Gastrocnemius medialis (tissue), 4 donors: ENCODE measurements around the gene PASD1. TPM values are rescaled to one million over a fixed set of nuclear protein-coding genes. Genes with fewer than 3 reads are reported as not detected.

Source experiments
- ATAC-seq, 2 donors: fragments of 150-250 bp; one replicate each; pipeline ENCODE4 v1.9.1; 2016
- DNase-seq, 2 donors: peaks; one replicate each; pipeline ENCODE4 v3.0.0-alpha.2; 2019
- H3K27ac ChIP-seq, 4 donors: fragments of 200-600 bp; sonication (generic); 1 replicate in 1 of 4; 2 replicates in 3 of 4; pipeline ENCODE4 v1.5.1; 2016 to 2018; ENCODE audit warnings: mild to moderate bottlenecking in 2 of 4, moderate library complexity in 1 of 4
- H3K27me3 ChIP-seq, 3 donors: fragments of 200-600 bp; sonication (generic) in 2 of 3; 1 replicate in 1 of 3; 2 replicates in 2 of 3; pipeline versions ENCODE4 v1.5.1 to v1.6.0; 2016 to 2019; ENCODE audit warnings: mild to moderate bottlenecking in 1 of 3, moderate library complexity in 1 of 3
- H3K36me3 ChIP-seq, 2 donors: fragments of 200-600 bp; sonication (generic) in 1 of 2; one replicate each; pipeline ENCODE4 v1.5.1; 2017 to 2018
- H3K4me1 ChIP-seq, 2 donors: fragments of 200-600 bp; sonication (generic) in 1 of 2; one replicate each; pipeline ENCODE4 v1.5.1; 2016 to 2017; ENCODE audit warnings: mild to moderate bottlenecking in 2 of 2
- H3K4me3 ChIP-seq, 4 donors: fragments of 200-600 bp; sonication (generic) in 3 of 4; 1 replicate in 1 of 4; 2 replicates in 3 of 4; pipeline ENCODE4 v1.5.1; 2016 to 2019; ENCODE audit warnings: mild to moderate bottlenecking in 2 of 4
- H3K9me3 ChIP-seq, 3 donors: fragments of 200-600 bp; sonication (generic) in 2 of 3; 1 replicate in 1 of 3; 2 replicates in 2 of 3; pipeline ENCODE4 v1.5.1; 2016 to 2019
- CTCF ChIP-seq, 5 experiments: fragments of 450-650 bp in 3 of 5; fragments of 200-600 bp in 2 of 5; sonication (generic) in 2 of 5; IDR thresholded peaks in 4 of 5; conservative IDR thresholded peaks in 1 of 5; 1 replicate in 4 of 5; 2 replicates in 1 of 5; pipeline ENCODE4 v1.5.1; 2016 to 2019; ENCODE audit warnings: antibody characterized with exemption in 5 of 5, mild to moderate bottlenecking in 3 of 5, moderate library complexity in 3 of 5
- POLR2A ChIP-seq, 2 donors: fragments of 450-650 bp; IDR thresholded peaks; one replicate each; pipeline ENCODE4 v1.6.1; 2017; ENCODE audit warnings: antibody characterized with exemption in 2 of 2, mild to moderate bottlenecking in 2 of 2, moderate library complexity in 2 of 2
- in situ Hi-C, 4 donors: fragments of 200-750 bp; cut with MboI; loops; one replicate each; pipeline versions ENCODE4 v1.15.0 to v1.8.0; 2017; ENCODE audit warnings: low sequenced_read_pairs in 4 of 4
- intact Hi-C: fragments of 100-400 bp; cut with DNase I; formaldehyde crosslinking; loops from one replicate; pipeline ENCODE4 v1.15.1; 2023; ENCODE audit warnings: low total_unique reads
- total RNA-seq, 4 donors: library from RNA; depleted of rRNA; stranded (reverse); fragments of >200 nt; gene quantifications; one replicate each; pipeline versions ENCODE4 v1.1.0 to v1.2.3, GENCODE V29; 2016

PASD1 gene
- total RNA-seq, 4 donors from 2014 or later, result not detected

GRCh38 chrX:151704041-151704663 lies 140.7 kb downstream of the PASD1 start:
- ATAC-seq, result no peak
- in situ Hi-C loops, result no loop called here

GRCh38 chrX:151708821-151709220 lies 145.3 kb downstream of the PASD1 start:
- Histone ChIP-seq H3K4me3 (no peak overlapping the region), H3K27me3 (no peaks in the 10 kb centered on the region), H3K9me3 (no peaks in the 10 kb centered on the region), H3K27ac (no peak overlapping the region), H3K36me3 (no peaks in the 10 kb centered on the region), H3K4me1 (peaks cover 0 to 9% of the 10 kb centered on the region in 2 donors)
- in situ Hi-C loops, result no loop called here
- intact Hi-C loops, result no loop called here
- TF ChIP-seq CTCF (IDR thresholded peaks at IDR 0.05 in 4 of 5, conservative IDR thresholded peaks at IDR 0.05 in 1 of 5), result no peak
- no peak for TF ChIP-seq POLR2A (IDR thresholded peaks at IDR 0.05)
- ATAC-seq (no peak), DNase-seq (no peak)

More at GRCh38 chrX:151704041-151704663, 140.7 kb downstream of the PASD1 start:
- intact Hi-C loops, result no loop called here
- TF ChIP-seq POLR2A (IDR thresholded peaks at IDR 0.05), result no peak
- TF ChIP-seq CTCF (IDR thresholded peaks at IDR 0.05 in 4 of 5, conservative IDR thresholded peaks at IDR 0.05 in 1 of 5), result no peak
- Histone ChIP-seq H3K4me3 (peak overlapping the region in 2 of 4 donors; percentile 25 to 32), H3K27me3 (no peaks in the 10 kb centered on the region), H3K4me1 (peaks cover 0 to 6% of the 10 kb centered on the region in 2 donors), H3K27ac (peak overlapping the region in 3 of 4 donors; percentile 24 to 30 (median 29)), H3K36me3 (no peaks in the 10 kb centered on the region), H3K9me3 (no peaks in the 10 kb centered on the region)
- DNase-seq, result no peak

- in situ Hi-C loops, result no loop called here
- ATAC-seq, result no peak
- H3K27ac ChIP-seq, result no peak overlapping the region
Measured at GRCh38 chrX:151710457-151710856, 147.0 kb downstream of the PASD1 start.

GRCh38 chrX:151711154-151711553 lies 147.7 kb downstream of the PASD1 start:
- Histone ChIP-seq H3K27ac (no peak overlapping the region), H3K4me1 (peaks cover 0 to 4% of the 10 kb centered on the region in 2 donors), H3K27me3 (no peaks in the 10 kb centered on the region), H3K4me3 (no peak overlapping the region), H3K36me3 (no peaks in the 10 kb centered on the region), H3K9me3 (no peaks in the 10 kb centered on the region)
- intact Hi-C loops, result no loop called here
- in situ Hi-C loops, result no loop called here
- no peak for TF ChIP-seq POLR2A (IDR thresholded peaks at IDR 0.05)
- TF ChIP-seq CTCF (IDR thresholded peaks at IDR 0.05 in 4 of 5, conservative IDR thresholded peaks at IDR 0.05 in 1 of 5), result no peak
- DNase-seq, result no peak
- ATAC-seq, result no peak

More at GRCh38 chrX:151710457-151710856, 147.0 kb downstream of the PASD1 start:
- H3K27me3 ChIP-seq, result no peaks in the 10 kb centered on the region
- no peak for DNase-seq
- TF ChIP-seq POLR2A (IDR thresholded peaks at IDR 0.05) (no peak), CTCF (IDR thresholded peaks at IDR 0.05 in 4 of 5, conservative IDR thresholded peaks at IDR 0.05 in 1 of 5) (no peak)
- H3K4me1 ChIP-seq, result peaks cover 0 to 4% of the 10 kb centered on the region in 2 donors
- no peak overlapping the region for H3K4me3 ChIP-seq
- no peaks in the 10 kb centered on the region for H3K9me3 ChIP-seq
- H3K36me3 ChIP-seq, result no peaks in the 10 kb centered on the region
- intact Hi-C loops, result no loop called here

- Histone ChIP-seq H3K27ac (no peak overlapping the region), H3K27me3 (no peaks in the 10 kb centered on the region), H3K4me1 (peaks cover 0 to 4% of the 10 kb centered on the region in 2 donors), H3K9me3 (no peaks in the 10 kb centered on the region), H3K4me3 (no peak overlapping the region), H3K36me3 (no peaks in the 10 kb centered on the region)
- in situ Hi-C loops, result no loop called here
- no peak for TF ChIP-seq CTCF (IDR thresholded peaks at IDR 0.05 in 4 of 5, conservative IDR thresholded peaks at IDR 0.05 in 1 of 5)
- no peak for TF ChIP-seq POLR2A (IDR thresholded peaks at IDR 0.05)
- no peak for DNase-seq
- intact Hi-C loops, result no loop called here
- no peak for ATAC-seq
Measured at GRCh38 chrX:151711787-151712186, 148.3 kb downstream of the PASD1 start.
